HG02885 (cell line): ENCODE data around the gene TNS3.
"Not testable (repeated sequence)": the region's sequence is repeated elsewhere in the genome, so short reads cannot be mapped to it uniquely, and the experiment has no call there.

ENCODE experiments used
- ATAC-seq: cut with Tn5 transposase; IDR thresholded peaks from one replicate; pipeline ENCODE4 v1.9.1; 2021; ENCODE audit warnings: mild to moderate bottlenecking; ENCODE audit not compliant: unreplicated experiment, poor library complexity

TNS3 gene

GRCh38 chr7:47603514-47604255, 21.8 kb upstream of the TNS3 start:
- ATAC-seq = not testable (repeated sequence)

GRCh38 chr7:47602272-47603004, 20.5 kb upstream of the TNS3 start:
- no peak for ATAC-seq

GRCh38 chr7:47601881-47602249, 20.0 kb upstream of the TNS3 start:
- no peak for ATAC-seq

GRCh38 chr7:47601119-47601880, 19.4 kb upstream of the TNS3 start:
- ATAC-seq = peak; percentile 70

- ATAC-seq = peak; percentile 43
Observed at GRCh38 chr7:47600199-47601118, 18.5 kb upstream of the TNS3 start.

GRCh38 chr7:47597379-47597778, 15.5 kb upstream of the TNS3 start:
- ATAC-seq = no peak

GRCh38 chr7:47596502-47597202, 14.7 kb upstream of the TNS3 start:
- no peak for ATAC-seq

- no peak for ATAC-seq
Observed at GRCh38 chr7:47594406-47594805, 12.5 kb upstream of the TNS3 start.

GRCh38 chr7:47591655-47592572, 10.0 kb upstream of the TNS3 start:
- no peak for ATAC-seq

GRCh38 chr7:47591089-47591654, 9.3 kb upstream of the TNS3 start:
- no peak for ATAC-seq

GRCh38 chr7:47590215-47590614, 8.3 kb upstream of the TNS3 start:
- ATAC-seq = not testable (repeated sequence)

GRCh38 chr7:47588704-47589225, 6.9 kb upstream of the TNS3 start:
- no peak for ATAC-seq

GRCh38 chr7:47587976-47588375, 6.1 kb upstream of the TNS3 start:
- no peak for ATAC-seq

- no peak for ATAC-seq
Observed at GRCh38 chr7:47587351-47587750, 5.4 kb upstream of the TNS3 start.

GRCh38 chr7:47586925-47587324, 5.0 kb upstream of the TNS3 start:
- no peak for ATAC-seq

- not testable (repeated sequence) for ATAC-seq
Observed at GRCh38 chr7:47586161-47586670, 4.3 kb upstream of the TNS3 start.

GRCh38 chr7:47584536-47584895, 2.6 kb upstream of the TNS3 start:
- ATAC-seq = no peak
